Thyroid gland (tissue), 4 donors: Measurements from ENCODE around the gene TAF1B.

Experiments used
- CTCF ChIP-seq, 6 experiments: fragments of 200-600 bp in 3 of 6; fragments of 450-650 bp in 3 of 6; sonication (generic) in 3 of 6; IDR thresholded peaks; one replicate each; pipeline ENCODE4 v1.5.1; 2016 to 2019; ENCODE audit warnings: antibody characterized with exemption in 6 of 6, mild to moderate bottlenecking in 2 of 6, inconsistent platforms in 1 of 6, moderate library complexity in 1 of 6
- POLR2A ChIP-seq, 2 donors: fragments of 450-650 bp; IDR thresholded peaks; one replicate each; pipeline ENCODE4 v1.6.1; 2017; ENCODE audit warnings: antibody characterized with exemption in 2 of 2, mild to moderate bottlenecking in 2 of 2, moderate library complexity in 1 of 2

- TF ChIP-seq CTCF (IDR thresholded peaks at IDR 0.05): no peak
- TF ChIP-seq POLR2A (IDR thresholded peaks at IDR 0.05): no peak
Observed at GRCh38 chr2:9800975-9801726, 42.1 kb upstream of the TAF1B start.
